Gastrocnemius medialis (tissue), 4 donors: ENCODE results near the gene CA10. TPM values are rescaled to one million over a fixed set of nuclear protein-coding genes. Genes with fewer than 3 reads are reported as not detected.

Experiments
- ATAC-seq, 2 donors: fragments of 150-250 bp; one replicate each; pipeline ENCODE4 v1.9.1; 2016
- DNase-seq, 2 donors: peaks; one replicate each; pipeline ENCODE4 v3.0.0-alpha.2; 2019
- H3K27ac ChIP-seq, 4 donors: fragments of 200-600 bp; sonication (generic); 1 replicate in 1 of 4; 2 replicates in 3 of 4; pipeline ENCODE4 v1.5.1; 2016 to 2018; ENCODE audit warnings: mild to moderate bottlenecking in 2 of 4, moderate library complexity in 1 of 4
- H3K27me3 ChIP-seq, 3 donors: fragments of 200-600 bp; sonication (generic) in 2 of 3; 1 replicate in 1 of 3; 2 replicates in 2 of 3; pipeline versions ENCODE4 v1.5.1 to v1.6.0; 2016 to 2019; ENCODE audit warnings: mild to moderate bottlenecking in 1 of 3, moderate library complexity in 1 of 3
- H3K36me3 ChIP-seq, 2 donors: fragments of 200-600 bp; sonication (generic) in 1 of 2; one replicate each; pipeline ENCODE4 v1.5.1; 2017 to 2018
- H3K4me1 ChIP-seq, 2 donors: fragments of 200-600 bp; sonication (generic) in 1 of 2; one replicate each; pipeline ENCODE4 v1.5.1; 2016 to 2017; ENCODE audit warnings: mild to moderate bottlenecking in 2 of 2
- H3K4me3 ChIP-seq, 4 donors: fragments of 200-600 bp; sonication (generic) in 3 of 4; 1 replicate in 1 of 4; 2 replicates in 3 of 4; pipeline ENCODE4 v1.5.1; 2016 to 2019; ENCODE audit warnings: mild to moderate bottlenecking in 2 of 4
- H3K9me3 ChIP-seq, 3 donors: fragments of 200-600 bp; sonication (generic) in 2 of 3; 1 replicate in 1 of 3; 2 replicates in 2 of 3; pipeline ENCODE4 v1.5.1; 2016 to 2019
- CTCF ChIP-seq, 5 experiments: fragments of 450-650 bp in 3 of 5; fragments of 200-600 bp in 2 of 5; sonication (generic) in 2 of 5; IDR thresholded peaks in 4 of 5; conservative IDR thresholded peaks in 1 of 5; 1 replicate in 4 of 5; 2 replicates in 1 of 5; pipeline ENCODE4 v1.5.1; 2016 to 2019; ENCODE audit warnings: antibody characterized with exemption in 5 of 5, mild to moderate bottlenecking in 3 of 5, moderate library complexity in 3 of 5
- POLR2A ChIP-seq, 2 donors: fragments of 450-650 bp; IDR thresholded peaks; one replicate each; pipeline ENCODE4 v1.6.1; 2017; ENCODE audit warnings: antibody characterized with exemption in 2 of 2, mild to moderate bottlenecking in 2 of 2, moderate library complexity in 2 of 2
- in situ Hi-C, 4 donors: fragments of 200-750 bp; cut with MboI; loops; one replicate each; pipeline versions ENCODE4 v1.15.0 to v1.8.0; 2017; ENCODE audit warnings: low sequenced_read_pairs in 4 of 4
- intact Hi-C: fragments of 100-400 bp; cut with DNase I; formaldehyde crosslinking; loops from one replicate; pipeline ENCODE4 v1.15.1; 2023; ENCODE audit warnings: low total_unique reads
- total RNA-seq, 4 donors: library from RNA; depleted of rRNA; stranded (reverse); fragments of >200 nt; gene quantifications; one replicate each; pipeline versions ENCODE4 v1.1.0 to v1.2.3, GENCODE V29; 2016

The CA10 gene
- total RNA-seq, 4 donors from 2014 or later = not detected

- Histone ChIP-seq H3K27me3 (no peaks in the 10 kb centered on the region), H3K36me3 (no peaks in the 10 kb centered on the region), H3K27ac (no peak overlapping the region), H3K9me3 (no peaks in the 10 kb centered on the region), H3K4me1 (no peaks in the 10 kb centered on the region), H3K4me3 (no peak overlapping the region)
- ATAC-seq (no peak), DNase-seq (no peak)
- TF ChIP-seq POLR2A (IDR thresholded peaks at IDR 0.05) (no peak), CTCF (IDR thresholded peaks at IDR 0.05 in 4 of 5, conservative IDR thresholded peaks at IDR 0.05 in 1 of 5) (no peak)
- in situ Hi-C loops (loop anchor here in 1 of 4 donors (10.0 kb wide), 1 partner anchor 268 kb away; no protein-coding TSS in a partner anchor), intact Hi-C loops (loop anchor here (5.0 kb wide), 1 partner anchor 146 kb away; no protein-coding TSS in a partner anchor)
Observed at GRCh38 chr17:51733166-51733565, 425.3 kb downstream of the CA10 start.

GRCh38 chr17:51731941-51732722 is 426.4 kb downstream of the CA10 start:
- intact Hi-C loops (loop anchor here (5.0 kb wide), 1 partner anchor 145 kb away; no protein-coding TSS in a partner anchor), in situ Hi-C loops (loop anchor here in 1 of 4 donors (10.0 kb wide), 1 partner anchor 267 kb away; no protein-coding TSS in a partner anchor)
- Histone ChIP-seq H3K9me3 (no peaks in the 10 kb centered on the region), H3K4me1 (no peaks in the 10 kb centered on the region), H3K27ac (no peak overlapping the region), H3K36me3 (no peaks in the 10 kb centered on the region), H3K4me3 (no peak overlapping the region), H3K27me3 (no peaks in the 10 kb centered on the region)
- DNase-seq (no peak), ATAC-seq (no peak)
- TF ChIP-seq POLR2A (IDR thresholded peaks at IDR 0.05) (no peak), CTCF (IDR thresholded peaks at IDR 0.05 in 4 of 5, conservative IDR thresholded peaks at IDR 0.05 in 1 of 5) (no peak)

- Histone ChIP-seq H3K27me3 (no peaks in the 10 kb centered on the region), H3K9me3 (no peaks in the 10 kb centered on the region), H3K27ac (no peak overlapping the region), H3K4me1 (no peaks in the 10 kb centered on the region), H3K36me3 (no peaks in the 10 kb centered on the region), H3K4me3 (no peak overlapping the region)
- in situ Hi-C loops (loop anchor here in 1 of 4 donors (10.0 kb wide), 1 partner anchor 266 kb away; no protein-coding TSS in a partner anchor), intact Hi-C loops (loop anchor here (5.0 kb wide), 1 partner anchor 143 kb away; no protein-coding TSS in a partner anchor)
- ATAC-seq (no peak), DNase-seq (no peak)
- TF ChIP-seq POLR2A (IDR thresholded peaks at IDR 0.05) (no peak), CTCF (IDR thresholded peaks at IDR 0.05 in 4 of 5, conservative IDR thresholded peaks at IDR 0.05 in 1 of 5) (no peak)
Observed at GRCh38 chr17:51730303-51731050, 428.0 kb downstream of the CA10 start.

- no peak for ATAC-seq
- Histone ChIP-seq H3K27ac (no peak overlapping the region), H3K4me1 (no peaks in the 10 kb centered on the region), H3K4me3 (no peak overlapping the region), H3K9me3 (no peaks in the 10 kb centered on the region), H3K27me3 (no peaks in the 10 kb centered on the region), H3K36me3 (no peaks in the 10 kb centered on the region)
- intact Hi-C loops = no loop called here
- in situ Hi-C loops = no loop called here
- TF ChIP-seq POLR2A (IDR thresholded peaks at IDR 0.05) (no peak), CTCF (IDR thresholded peaks at IDR 0.05 in 4 of 5, conservative IDR thresholded peaks at IDR 0.05 in 1 of 5) (no peak)
- DNase-seq = no peak
Observed at GRCh38 chr17:51725185-51725584, 433.3 kb downstream of the CA10 start.
